NT2/D1 (cell line): ENCODE results near the gene GPR183.

Experiments
- DNase-seq: peaks from one replicate; pipeline ENCODE4 v3.0.0-alpha.2; 2011; ENCODE audit warnings: low read depth, low spot score
- H3K27me3 ChIP-seq: 2 replicates; pipeline ENCODE4 v1.6.0; 2011; ENCODE audit warnings: mild to moderate bottlenecking; ENCODE audit not compliant: insufficient read length, insufficient read depth
- H3K36me3 ChIP-seq: 2 replicates; pipeline ENCODE4 v1.6.1; 2011; ENCODE audit warnings: mild to moderate bottlenecking, low read length, mixed read lengths; ENCODE audit not compliant: insufficient read depth, insufficient read length
- H3K4me1 ChIP-seq: 2 replicates; pipeline ENCODE4 v1.5.1; 2011; ENCODE audit not compliant: insufficient read depth, insufficient read length
- H3K4me3 ChIP-seq: 2 replicates; pipeline ENCODE4 v1.5.1; 2011; ENCODE audit warnings: low read depth; ENCODE audit not compliant: insufficient read length
- H3K9ac ChIP-seq: 2 replicates; pipeline ENCODE4 v1.6.0; 2011; ENCODE audit warnings: low read depth; ENCODE audit not compliant: insufficient read length
- H3K9me3 ChIP-seq: 2 replicates; pipeline ENCODE4 v1.5.1; 2011; ENCODE audit warnings: mild to moderate bottlenecking, low read length; ENCODE audit not compliant: insufficient read depth
- SUZ12 ChIP-seq: IDR thresholded peaks from 2 replicates; pipeline ENCODE4 v1.6.1; 2011; ENCODE audit not compliant: insufficient read length, insufficient read depth; ENCODE audit errors: extremely low read depth
- YY1 ChIP-seq: IDR thresholded peaks from 2 replicates; pipeline ENCODE4 v1.6.1; 2011; ENCODE audit not compliant: insufficient read length, insufficient read depth
- ZNF274 ChIP-seq: IDR thresholded peaks from 2 replicates; pipeline ENCODE4 v1.6.1; 2011; ENCODE audit warnings: mild to moderate bottlenecking, low read depth, low read length

The GPR183 gene

GRCh38 chr13:99344610-99345208, 37.5 kb upstream of the GPR183 start:
- DNase-seq = no peak
- H3K4me3 ChIP-seq = no peak overlapping the region

GRCh38 chr13:99342723-99343315, 35.6 kb upstream of the GPR183 start:
- DNase-seq = no peak
- H3K27me3 ChIP-seq = no peaks in the 10 kb centered on the region
- no peak overlapping the region for H3K9ac ChIP-seq
- no peaks in the 10 kb centered on the region for H3K9me3 ChIP-seq
- peaks cover 59% of the 10 kb centered on the region for H3K36me3 ChIP-seq
- H3K4me3 ChIP-seq = no peak overlapping the region
- TF ChIP-seq ZNF274 (no peak), YY1 (no peak), SUZ12 (no peak)
- H3K4me1 ChIP-seq = no peaks in the 10 kb centered on the region

More at GRCh38 chr13:99344610-99345208, 37.5 kb upstream of the GPR183 start:
- Histone ChIP-seq H3K36me3 (peaks cover 71% of the 10 kb centered on the region), H3K4me1 (no peaks in the 10 kb centered on the region), H3K9me3 (no peaks in the 10 kb centered on the region), H3K9ac (no peak overlapping the region), H3K27me3 (no peaks in the 10 kb centered on the region)
- no peak for TF ChIP-seq ZNF274
- TF ChIP-seq SUZ12 = no peak
- no peak for TF ChIP-seq YY1

- peaks cover 53% of the 10 kb centered on the region for H3K36me3 ChIP-seq
- no peak for TF ChIP-seq YY1
- no peak for TF ChIP-seq SUZ12
- TF ChIP-seq ZNF274 = no peak
- H3K27me3 ChIP-seq = no peaks in the 10 kb centered on the region
- no peak overlapping the region for H3K4me3 ChIP-seq
- no peak overlapping the region for H3K9ac ChIP-seq
- no peak for DNase-seq
- no peaks in the 10 kb centered on the region for H3K9me3 ChIP-seq
- H3K4me1 ChIP-seq = no peaks in the 10 kb centered on the region
Measured at GRCh38 chr13:99341969-99342722, 34.9 kb upstream of the GPR183 start.

GRCh38 chr13:99340638-99341037, 33.4 kb upstream of the GPR183 start:
- DNase-seq = no peak
- H3K4me3 ChIP-seq = no peak overlapping the region

GRCh38 chr13:99339736-99340397, 32.7 kb upstream of the GPR183 start:
- no peak for TF ChIP-seq ZNF274
- no peak for TF ChIP-seq YY1
- no peak for TF ChIP-seq SUZ12
- Histone ChIP-seq H3K36me3 (peaks cover 40% of the 10 kb centered on the region), H3K27me3 (no peaks in the 10 kb centered on the region), H3K9me3 (no peaks in the 10 kb centered on the region), H3K9ac (no peak overlapping the region), H3K4me1 (no peaks in the 10 kb centered on the region), H3K4me3 (no peak overlapping the region)
- no peak for DNase-seq

More at GRCh38 chr13:99340638-99341037, 33.4 kb upstream of the GPR183 start:
- Histone ChIP-seq H3K27me3 (no peaks in the 10 kb centered on the region), H3K4me1 (no peaks in the 10 kb centered on the region), H3K9me3 (no peaks in the 10 kb centered on the region), H3K36me3 (peaks cover 44% of the 10 kb centered on the region), H3K9ac (no peak overlapping the region)
- no peak for TF ChIP-seq YY1
- no peak for TF ChIP-seq ZNF274
- no peak for TF ChIP-seq SUZ12

- Histone ChIP-seq H3K4me1 (no peaks in the 10 kb centered on the region), H3K36me3 (peaks cover 35% of the 10 kb centered on the region)
Measured at GRCh38 chr13:99339230-99339721, 32.1 kb upstream of the GPR183 start.

GRCh38 chr13:99335603-99336002, 28.4 kb upstream of the GPR183 start:
- no peaks in the 10 kb centered on the region for H3K27me3 ChIP-seq
- no peaks in the 10 kb centered on the region for H3K9me3 ChIP-seq
- DNase-seq = no peak
- no peak overlapping the region for H3K4me3 ChIP-seq
- TF ChIP-seq SUZ12 (no peak), ZNF274 (no peak), YY1 (no peak)
- peaks cover 6% of the 10 kb centered on the region for H3K36me3 ChIP-seq
- H3K4me1 ChIP-seq = no peaks in the 10 kb centered on the region
- H3K9ac ChIP-seq = no peak overlapping the region

More at GRCh38 chr13:99339230-99339721, 32.1 kb upstream of the GPR183 start:
- Histone ChIP-seq H3K9ac (no peak overlapping the region), H3K27me3 (no peaks in the 10 kb centered on the region), H3K4me3 (no peak overlapping the region), H3K9me3 (no peaks in the 10 kb centered on the region)
- no peak for TF ChIP-seq YY1
- TF ChIP-seq SUZ12 = no peak
- TF ChIP-seq ZNF274 = no peak
- no peak for DNase-seq
